ENCODE data around the gene PTK6.

Gene PTK6

GRCh38 chr20:63566395-63567135, 29.4 kb upstream of the PTK6 start:
- H3K4me3 ChIP-seq (replicated peaks; ENCODE audit: low read depth, low read length): no peak overlapping the region
- H3K36me3 ChIP-seq (ENCODE audit: control insufficient read depth, insufficient read depth, low read length): peaks cover 31% of the 10 kb centered on the region
- H3K27me3 ChIP-seq (replicated peaks; ENCODE audit: control insufficient read depth, insufficient read depth, low read length): no peaks in the 10 kb centered on the region
- DNase-seq (ENCODE audit: extremely low read depth, insufficient read length): no peak
- no peak for TF ChIP-seq CTCF (IDR thresholded peaks at IDR 0.05; ENCODE audit: insufficient read depth, low read length, poor library complexity, severe bottlenecking)

GRCh38 chr20:63565699-63566335, 28.6 kb upstream of the PTK6 start:
- H3K36me3 ChIP-seq (ENCODE audit: control insufficient read depth, insufficient read depth, low read length): peaks cover 37% of the 10 kb centered on the region

GRCh38 chr20:63565021-63565698, 28.0 kb upstream of the PTK6 start:
- no peaks in the 10 kb centered on the region for H3K27me3 ChIP-seq (replicated peaks; ENCODE audit: control insufficient read depth, insufficient read depth, low read length)
- H3K36me3 ChIP-seq (ENCODE audit: control insufficient read depth, insufficient read depth, low read length): peaks cover 39% of the 10 kb centered on the region
- TF ChIP-seq CTCF (IDR thresholded peaks at IDR 0.05; ENCODE audit: insufficient read depth, low read length, poor library complexity, severe bottlenecking): no peak
- DNase-seq (ENCODE audit: extremely low read depth, insufficient read length): no peak
- H3K4me3 ChIP-seq (replicated peaks; ENCODE audit: low read depth, low read length): no peak overlapping the region

More at GRCh38 chr20:63565699-63566335, 28.6 kb upstream of the PTK6 start:
- H3K4me3 ChIP-seq (replicated peaks; ENCODE audit: low read depth, low read length): no peak overlapping the region
- DNase-seq (ENCODE audit: extremely low read depth, insufficient read length): no peak
- no peak for TF ChIP-seq CTCF (IDR thresholded peaks at IDR 0.05; ENCODE audit: insufficient read depth, low read length, poor library complexity, severe bottlenecking)
- no peaks in the 10 kb centered on the region for H3K27me3 ChIP-seq (replicated peaks; ENCODE audit: control insufficient read depth, insufficient read depth, low read length)

GRCh38 chr20:63564036-63564810, 27.0 kb upstream of the PTK6 start:
- Histone ChIP-seq H3K36me3 (ENCODE audit: control insufficient read depth, insufficient read depth, low read length) (peaks cover 43% of the 10 kb centered on the region), H3K4me3 (replicated peaks; ENCODE audit: low read depth, low read length) (no peak overlapping the region), H3K27me3 (replicated peaks; ENCODE audit: control insufficient read depth, insufficient read depth, low read length) (no peaks in the 10 kb centered on the region)
- no peak for TF ChIP-seq CTCF (IDR thresholded peaks at IDR 0.05; ENCODE audit: insufficient read depth, low read length, poor library complexity, severe bottlenecking)
- DNase-seq (ENCODE audit: extremely low read depth, insufficient read length): no peak

- H3K27me3 ChIP-seq (replicated peaks; ENCODE audit: control insufficient read depth, insufficient read depth, low read length): no peaks in the 10 kb centered on the region
- TF ChIP-seq CTCF (IDR thresholded peaks at IDR 0.05; ENCODE audit: insufficient read depth, low read length, poor library complexity, severe bottlenecking): no peak
- DNase-seq (ENCODE audit: extremely low read depth, insufficient read length): no peak
- no peak overlapping the region for H3K4me3 ChIP-seq (replicated peaks; ENCODE audit: low read depth, low read length)
- H3K36me3 ChIP-seq (ENCODE audit: control insufficient read depth, insufficient read depth, low read length): peaks cover 44% of the 10 kb centered on the region
Measured at GRCh38 chr20:63563225-63563935, 26.2 kb upstream of the PTK6 start.

All from GM06990 (cell line).